SU-DHL-6 (cell line): ENCODE measurements around the gene FABP3.

Experiments
- H2AFZ ChIP-seq: fragments of 200-600 bp; sonication (generic); 2 replicates; pipeline ENCODE4 v1.6.1; 2014; ENCODE audit warnings: low read depth, mild to moderate bottlenecking, moderate library complexity, mixed read lengths, antibody characterized with exemption, low read length; ENCODE audit not compliant: severe bottlenecking
- H3F3A ChIP-seq: fragments of 200-600 bp; shearing (Covaris generic); 2 replicates; pipeline ENCODE4 v1.6.0; 2016; ENCODE audit warnings: antibody characterized with exemption, mild to moderate bottlenecking; ENCODE audit not compliant: insufficient read depth
- H3K27ac ChIP-seq: fragments of 200-600 bp; sonication (generic); 2 replicates; pipeline ENCODE4 v1.5.1; 2016; ENCODE audit warnings: low read depth, mild to moderate bottlenecking, low read length, moderate library complexity, mixed read lengths
- H3K27me3 ChIP-seq: fragments of 200-600 bp; sonication (generic), shearing (Covaris generic); 2 replicates; pipeline ENCODE4 v1.6.0; 2014; ENCODE audit warnings: mild to moderate bottlenecking, low read length
- H3K36me3 ChIP-seq: fragments of 200-600 bp; sonication (generic); 2 replicates; pipeline ENCODE4 v1.6.1; 2014; ENCODE audit warnings: mild to moderate bottlenecking, low read length, mixed read lengths
- H3K4me2 ChIP-seq: fragments of 300-600, 200-600 bp; shearing (Covaris generic), sonication (generic); 2 replicates; pipeline ENCODE4 v1.6.0; 2014; ENCODE audit warnings: low read length, low read depth, mild to moderate bottlenecking; ENCODE audit not compliant: poor library complexity, severe bottlenecking
- H3K4me3 ChIP-seq: fragments of 200-600 bp; sonication (generic); 2 replicates; pipeline ENCODE4 v1.5.1; 2014; ENCODE audit warnings: antibody characterized with exemption, low read length, mild to moderate bottlenecking, mixed read lengths; ENCODE audit not compliant: insufficient read depth, poor library complexity, severe bottlenecking
- H3K79me2 ChIP-seq: fragments of 200-600 bp; sonication (generic); 2 replicates; pipeline ENCODE4 v1.6.1; 2014; ENCODE audit warnings: mild to moderate bottlenecking, low read length, moderate library complexity; ENCODE audit not compliant: insufficient read depth
- H3K9ac ChIP-seq: fragments of 200-600 bp; sonication (generic); 2 replicates; pipeline ENCODE4 v1.7.0; 2014; ENCODE audit warnings: mild to moderate bottlenecking, low read length
- H3K9me2 ChIP-seq: fragments of 200-600 bp; sonication (generic); replicated peaks from 2 replicates; pipeline ENCODE4 v1.6.1; 2014; ENCODE audit warnings: low read length; ENCODE audit not compliant: insufficient read depth
- H3K9me3 ChIP-seq: fragments of 200-600 bp; sonication (generic); 2 replicates; pipeline ENCODE4 v1.6.1; 2014; ENCODE audit warnings: low read length, mixed read lengths; ENCODE audit not compliant: insufficient read depth
- H4K20me1 ChIP-seq: fragments of 200-600 bp; sonication (generic); 2 replicates; pipeline ENCODE4 v1.6.1; 2014; ENCODE audit warnings: low read depth, mild to moderate bottlenecking, antibody characterized with exemption, low read length, moderate library complexity, mixed read lengths
- CTCF ChIP-seq: fragments of 200-600 bp; sonication (generic); IDR thresholded peaks from one replicate; pipeline ENCODE4 v1.5.1; 2017; ENCODE audit warnings: antibody characterized with exemption, mild to moderate bottlenecking, low read length, moderate library complexity; ENCODE audit not compliant: insufficient read depth, poor library complexity, severe bottlenecking
- EZH2phosphoT487 ChIP-seq: fragments of 200-600 bp; sonication (generic), shearing (Covaris generic); conservative IDR thresholded peaks from 2 replicates; pipeline ENCODE4 v1.6.1; 2018; ENCODE audit warnings: mild to moderate bottlenecking, antibody characterized with exemption, low read length, moderate library complexity, mixed read lengths

The FABP3 gene

GRCh38 chr1:31366796-31367195, 6.1 kb downstream of the FABP3 start:
- Histone ChIP-seq H3K4me3 (no peak overlapping the region), H3F3A (no peaks in the 10 kb centered on the region), H3K9me3 (no peaks in the 10 kb centered on the region), H3K9ac (no peak overlapping the region), H2AFZ (no peak overlapping the region), H3K27ac (no peak overlapping the region), H3K27me3 (no peaks in the 10 kb centered on the region), H3K4me2 (no peak overlapping the region), H3K79me2 (no peaks in the 10 kb centered on the region), H3K36me3 (no peaks in the 10 kb centered on the region), H3K9me2 (no peaks in the 10 kb centered on the region), H4K20me1 (no peaks in the 10 kb centered on the region)
- TF ChIP-seq CTCF, result no peak
- no peak for TF ChIP-seq EZH2phosphoT487

- Histone ChIP-seq H3K27me3 (no peaks in the 10 kb centered on the region), H3K36me3 (no peaks in the 10 kb centered on the region), H3K9me2 (no peaks in the 10 kb centered on the region), H3K4me2 (no peak overlapping the region), H3K9me3 (no peaks in the 10 kb centered on the region), H3K79me2 (no peaks in the 10 kb centered on the region), H3F3A (no peaks in the 10 kb centered on the region), H3K9ac (no peak overlapping the region), H3K27ac (no peak overlapping the region), H3K4me3 (no peak overlapping the region), H4K20me1 (no peaks in the 10 kb centered on the region), H2AFZ (no peak overlapping the region)
- no peak for TF ChIP-seq EZH2phosphoT487
- TF ChIP-seq CTCF, result no peak
Observed at GRCh38 chr1:31364561-31365250, 8.2 kb downstream of the FABP3 start.

- Histone ChIP-seq H3K9me3 (no peaks in the 10 kb centered on the region), H3K36me3 (no peaks in the 10 kb centered on the region), H3K27ac (no peak overlapping the region), H3K79me2 (no peaks in the 10 kb centered on the region), H3K9ac (no peak overlapping the region), H3K4me3 (no peak overlapping the region), H2AFZ (no peak overlapping the region), H3K9me2 (no peaks in the 10 kb centered on the region), H4K20me1 (no peaks in the 10 kb centered on the region), H3F3A (no peaks in the 10 kb centered on the region), H3K27me3 (no peaks in the 10 kb centered on the region), H3K4me2 (no peak overlapping the region)
- TF ChIP-seq CTCF (no peak), EZH2phosphoT487 (no peak)
Observed at GRCh38 chr1:31362032-31362431, 10.8 kb downstream of the FABP3 start.
